Measurements from ENCODE around the gene XRCC2.

DNA sequence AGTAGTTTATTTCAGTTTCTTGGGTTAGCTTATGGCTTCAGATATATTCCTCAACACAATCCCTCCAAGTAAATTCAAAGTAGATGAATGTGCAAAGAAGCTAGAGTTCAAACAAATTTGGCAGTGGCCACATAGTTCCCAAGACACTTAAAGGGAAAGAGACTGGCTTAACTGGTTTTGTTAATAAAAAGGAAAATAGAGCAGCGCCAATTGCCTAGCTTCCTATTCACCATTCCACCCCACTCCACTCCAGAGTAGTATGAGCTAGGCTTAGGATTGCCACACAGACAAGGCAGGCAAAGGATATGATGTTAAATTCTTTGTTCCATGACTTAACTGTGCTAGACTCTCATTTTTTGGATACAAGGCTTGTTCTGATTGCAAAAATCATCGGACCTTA is 2.0 kb downstream of the XRCC2 start:
- TF ChIP-seq, protein P1, sequence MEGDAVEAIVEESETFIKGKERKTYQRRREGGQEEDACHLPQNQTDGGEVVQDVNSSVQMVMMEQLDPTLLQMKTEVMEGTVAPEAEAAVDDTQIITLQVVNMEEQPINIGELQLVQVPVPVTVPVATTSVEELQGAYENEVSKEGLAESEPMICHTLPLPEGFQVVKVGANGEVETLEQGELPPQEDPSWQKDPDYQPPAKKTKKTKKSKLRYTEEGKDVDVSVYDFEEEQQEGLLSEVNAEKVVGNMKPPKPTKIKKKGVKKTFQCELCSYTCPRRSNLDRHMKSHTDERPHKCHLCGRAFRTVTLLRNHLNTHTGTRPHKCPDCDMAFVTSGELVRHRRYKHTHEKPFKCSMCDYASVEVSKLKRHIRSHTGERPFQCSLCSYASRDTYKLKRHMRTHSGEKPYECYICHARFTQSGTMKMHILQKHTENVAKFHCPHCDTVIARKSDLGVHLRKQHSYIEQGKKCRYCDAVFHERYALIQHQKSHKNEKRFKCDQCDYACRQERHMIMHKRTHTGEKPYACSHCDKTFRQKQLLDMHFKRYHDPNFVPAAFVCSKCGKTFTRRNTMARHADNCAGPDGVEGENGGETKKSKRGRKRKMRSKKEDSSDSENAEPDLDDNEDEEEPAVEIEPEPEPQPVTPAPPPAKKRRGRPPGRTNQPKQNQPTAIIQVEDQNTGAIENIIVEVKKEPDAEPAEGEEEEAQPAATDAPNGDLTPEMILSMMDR (IDR thresholded peaks at IDR 0.05): no peak
- no peak for TF ChIP-seq POLR2A (IDR thresholded peaks at IDR 0.05)

All from uterus (tissue), 2 donors.